Measurements from ENCODE around the gene POU2AF2.

POU2AF2 gene

GRCh38 chr11:111331711-111332479, 86.4 kb downstream of the POU2AF2 start:
- DNase-seq (ENCODE audit: low spot score): no peak

- no peak for DNase-seq (ENCODE audit: low spot score)
Observed at GRCh38 chr11:111334532-111335502, 89.3 kb downstream of the POU2AF2 start.

GRCh38 chr11:111335549-111335948, 90.0 kb downstream of the POU2AF2 start:
- no peak for DNase-seq (ENCODE audit: low spot score)

Data from left forelimb (tissue), 1 donor.